WTC11 (cell line): Measurements from ENCODE around the gene GLRA2. TPM values are rescaled to one million over a fixed set of nuclear protein-coding genes. Genes with fewer than 3 reads are reported as not detected.

Source experiments
- ATAC-seq: fragments of 200-7000 bp; cut with Tn5 transposase; 2 replicates; pipeline ENCODE4 v1.10.0; 2021; ENCODE audit warnings: mild to moderate bottlenecking, moderate library complexity
- CTCF ChIA-PET: fragments of 300-600 bp; sonication (Branson Sonifier 250); formaldehyde crosslinking; loops from one replicate; lab custom pipeline; 2021; ENCODE audit warnings: antibody characterized with exemption; lab: Charles Lee
- POLR2A ChIA-PET: fragments of 350-600 bp; sonication (Branson Sonifier 250); formaldehyde crosslinking; loops from one replicate; lab custom pipeline; 2021; ENCODE audit warnings: antibody characterized with exemption; lab: Charles Lee
- DNase-seq: peaks from one replicate; pipeline ENCODE4 v3.0.0; 2021; ENCODE audit warnings: low spot score
- H3K27ac Mint-ChIP-seq: 2 replicates; pipeline ENCODE4 v1.8.0; 2021; ENCODE audit warnings: mixed read lengths
- H3K27me3 Mint-ChIP-seq: 2 replicates; pipeline ENCODE4 v1.8.0; 2021; ENCODE audit warnings: low read depth, mild to moderate bottlenecking, moderate library complexity, mixed read lengths
- H3K36me3 Mint-ChIP-seq: 2 replicates; pipeline ENCODE4 v1.8.0; 2021; ENCODE audit warnings: mixed read lengths
- H3K4me1 Mint-ChIP-seq: 2 replicates; pipeline ENCODE4 v1.8.0; 2022; ENCODE audit warnings: mixed read lengths
- H3K4me3 Mint-ChIP-seq: 2 replicates; pipeline ENCODE4 v1.8.0; 2021; ENCODE audit warnings: mild to moderate bottlenecking, moderate library complexity, mixed read lengths
- H3K9me3 Mint-ChIP-seq: 2 replicates; pipeline ENCODE4 v1.8.0; 2021; ENCODE audit warnings: mixed read lengths
- ATF2 ChIP-seq: sonication (generic); formaldehyde crosslinking; IDR thresholded peaks from 2 replicates; pipeline ENCODE4 v1.8.1; 2022; ENCODE audit warnings: low read depth, missing genetic modification reagents, borderline replicate concordance
- CREM ChIP-seq: sonication (generic); formaldehyde crosslinking; IDR thresholded peaks from 2 replicates; pipeline ENCODE4 v1.8.1; 2022; ENCODE audit warnings: mild to moderate bottlenecking, missing genetic modification reagents, moderate library complexity
- E2F5 ChIP-seq: sonication (generic); formaldehyde crosslinking; IDR thresholded peaks from 2 replicates; pipeline ENCODE4 v1.8.1; 2022; ENCODE audit warnings: mild to moderate bottlenecking, moderate library complexity, missing genetic modification reagents
- ELF4 ChIP-seq: sonication (generic); formaldehyde crosslinking; IDR thresholded peaks from 2 replicates; pipeline ENCODE4 v1.8.1; 2022; ENCODE audit warnings: low read depth, mild to moderate bottlenecking, moderate library complexity, missing genetic modification reagents
- ESRRA ChIP-seq: sonication (generic); formaldehyde crosslinking; IDR thresholded peaks from 2 replicates; pipeline ENCODE4 v1.8.1; 2022; ENCODE audit warnings: mild to moderate bottlenecking, missing genetic modification reagents, borderline replicate concordance
- HMGA2 ChIP-seq: fragments of 250-450 bp; sonication (Bioruptor Pico); IDR thresholded peaks from 2 replicates; pipeline ENCODE4 v1.4.0; 2021; ENCODE audit warnings: mild to moderate bottlenecking, moderate library complexity
- HMGXB4 ChIP-seq: sonication (generic); formaldehyde crosslinking; IDR thresholded peaks from 2 replicates; pipeline ENCODE4 v1.8.1; 2023; ENCODE audit warnings: mild to moderate bottlenecking, moderate library complexity, missing genetic modification reagents
- MXD4 ChIP-seq: fragments of 250-450 bp; sonication (Bioruptor Pico); IDR thresholded peaks from 2 replicates; pipeline ENCODE4 v1.8.0; 2021; ENCODE audit warnings: mild to moderate bottlenecking, moderate library complexity, borderline replicate concordance
- NR3C1 ChIP-seq: sonication (generic); formaldehyde crosslinking; conservative IDR thresholded peaks from 2 replicates; pipeline ENCODE4 v1.8.1; 2023; ENCODE audit warnings: low read depth, mild to moderate bottlenecking, missing genetic modification reagents
- PRDM15 ChIP-seq: sonication (generic); formaldehyde crosslinking; IDR thresholded peaks from 2 replicates; pipeline ENCODE4 v1.8.0; 2022; ENCODE audit warnings: missing genetic modification reagents
- ZBTB43 ChIP-seq: sonication (generic); formaldehyde crosslinking; IDR thresholded peaks from 2 replicates; pipeline ENCODE4 v1.8.1; 2023; ENCODE audit warnings: mild to moderate bottlenecking, missing genetic modification reagents
- ZNF138 ChIP-seq: sonication (generic); formaldehyde crosslinking; conservative IDR thresholded peaks from 2 replicates; pipeline ENCODE4 v1.8.1; 2022; ENCODE audit warnings: mild to moderate bottlenecking, moderate library complexity, missing genetic modification reagents
- ZNF281 ChIP-seq: sonication (generic); formaldehyde crosslinking; IDR thresholded peaks from 2 replicates; pipeline ENCODE4 v1.8.0; 2023; ENCODE audit warnings: mild to moderate bottlenecking, missing genetic modification reagents
- ZNF416 ChIP-seq: fragments of 250-450 bp; sonication (Bioruptor Pico); IDR thresholded peaks from 2 replicates; pipeline ENCODE4 v1.9.0; 2021; ENCODE audit warnings: mild to moderate bottlenecking, inconsistent platforms
- total RNA-seq: library from RNA; stranded (reverse); gene quantifications from 3 replicates; pipeline ENCODE4 v1.2.3, GENCODE V29; 2021

GLRA2 gene
- total RNA-seq, 1 experiment from 2014 or later, result not detected

- TF ChIP-seq ZNF416 (CRISPR knock-in tag) (no peak), MXD4 (CRISPR knock-in tag) (no peak)
- TF ChIP-seq, all 79 proteins: peak for 0
Observed at GRCh38 chrX:14584548-14584947, 55.2 kb downstream of the GLRA2 start (continued).

- ATAC-seq (no peak), DNase-seq (no peak)
- Mint-ChIP-seq H3K4me1 (no peaks in the 10 kb centered on the region), H3K9me3 (peaks cover 9% of the 10 kb centered on the region), H3K4me3 (no peak overlapping the region), H3K36me3 (no peaks in the 10 kb centered on the region), H3K27me3 (no peaks in the 10 kb centered on the region), H3K27ac (no peak overlapping the region)
- POLR2A ChIA-PET, result no interaction called here
- TF ChIP-seq ZNF281 (CRISPR knock-in tag), result no peak
- no peak for TF ChIP-seq HMGA2
- no peak for TF ChIP-seq E2F5
- no peak for TF ChIP-seq ELF4 (CRISPR knock-in tag)
- no peak for TF ChIP-seq NR3C1 (CRISPR knock-in tag)
- CTCF ChIA-PET, result no interaction called here
Observed at GRCh38 chrX:14590216-14590615, 60.9 kb downstream of the GLRA2 start.

- CTCF ChIA-PET, result no interaction called here
- TF ChIP-seq PRDM15 (CRISPR knock-in tag), result no peak
- no peak for TF ChIP-seq ZNF138 (CRISPR knock-in tag)
- TF ChIP-seq ESRRA, result no peak
- TF ChIP-seq ATF2 (CRISPR knock-in tag), result no peak
- no peak for TF ChIP-seq HMGXB4 (CRISPR knock-in tag)
- no peak for TF ChIP-seq ZBTB43 (CRISPR knock-in tag)
- no peak for TF ChIP-seq CREM (CRISPR knock-in tag)
- TF ChIP-seq, all 79 proteins: peak for 0
- no peak overlapping the region for H3K27ac Mint-ChIP-seq
- H3K36me3 Mint-ChIP-seq, result no peaks in the 10 kb centered on the region
- POLR2A ChIA-PET, result no interaction called here
- DNase-seq (no peak), ATAC-seq (no peak)
- H3K4me1 Mint-ChIP-seq, result no peaks in the 10 kb centered on the region
- peaks cover 9% of the 10 kb centered on the region for H3K9me3 Mint-ChIP-seq
- no peaks in the 10 kb centered on the region for H3K27me3 Mint-ChIP-seq
- H3K4me3 Mint-ChIP-seq, result no peak overlapping the region
Observed at GRCh38 chrX:14590693-14591424, 61.5 kb downstream of the GLRA2 start.
